ENCODE measurements around the gene IFT122. TPM values are rescaled to one million over a fixed set of nuclear protein-coding genes. Genes with fewer than 3 reads are reported as not detected.

The IFT122 gene
- total RNA-seq, 1 experiment from 2014 or later: 35.5 TPM

DNA sequence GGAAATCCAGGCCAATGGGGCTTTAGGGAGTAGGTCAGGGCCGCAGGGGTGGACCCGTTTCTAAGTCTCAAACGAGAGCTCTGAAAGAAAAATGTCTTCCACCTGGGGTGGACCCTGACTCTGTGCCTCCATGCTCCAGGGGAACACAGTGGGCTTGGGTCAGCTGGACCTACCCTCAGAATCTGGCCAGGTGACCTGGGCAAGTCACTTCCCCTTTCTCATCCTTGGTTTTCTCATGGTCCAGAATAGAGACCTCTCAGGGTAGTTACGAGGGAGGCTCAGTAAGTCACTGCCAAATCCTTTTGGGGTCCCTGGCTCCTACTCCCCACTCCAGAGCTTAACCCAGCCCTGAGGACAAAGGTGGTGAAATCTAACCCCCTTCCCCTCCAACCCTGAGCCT lies 37.4 kb upstream of the IFT122 start:
- Mint-ChIP-seq H3K36me3 (ENCODE audit: insufficient read depth, unreplicated experiment) (peaks cover 19% of the 10 kb centered on the region), H3K27ac (ENCODE audit: unreplicated experiment) (no peak overlapping the region), H3K4me3 (ENCODE audit: low read depth, unreplicated experiment) (no peak overlapping the region), H3K27me3 (ENCODE audit: unreplicated experiment) (no peaks in the 10 kb centered on the region), H3K4me1 (ENCODE audit: low read depth, unreplicated experiment) (peaks cover 12% of the 10 kb centered on the region), H3K9me3 (ENCODE audit: low read depth, unreplicated experiment) (no peaks in the 10 kb centered on the region)
- intact Hi-C loops (cut with micrococcal nuclease; ENCODE audit: unreplicated experiment): no loop called here
- DNase-seq: no peak
- CTCF ChIA-PET: no interaction called here
- TF ChIP-seq, protein P1, sequence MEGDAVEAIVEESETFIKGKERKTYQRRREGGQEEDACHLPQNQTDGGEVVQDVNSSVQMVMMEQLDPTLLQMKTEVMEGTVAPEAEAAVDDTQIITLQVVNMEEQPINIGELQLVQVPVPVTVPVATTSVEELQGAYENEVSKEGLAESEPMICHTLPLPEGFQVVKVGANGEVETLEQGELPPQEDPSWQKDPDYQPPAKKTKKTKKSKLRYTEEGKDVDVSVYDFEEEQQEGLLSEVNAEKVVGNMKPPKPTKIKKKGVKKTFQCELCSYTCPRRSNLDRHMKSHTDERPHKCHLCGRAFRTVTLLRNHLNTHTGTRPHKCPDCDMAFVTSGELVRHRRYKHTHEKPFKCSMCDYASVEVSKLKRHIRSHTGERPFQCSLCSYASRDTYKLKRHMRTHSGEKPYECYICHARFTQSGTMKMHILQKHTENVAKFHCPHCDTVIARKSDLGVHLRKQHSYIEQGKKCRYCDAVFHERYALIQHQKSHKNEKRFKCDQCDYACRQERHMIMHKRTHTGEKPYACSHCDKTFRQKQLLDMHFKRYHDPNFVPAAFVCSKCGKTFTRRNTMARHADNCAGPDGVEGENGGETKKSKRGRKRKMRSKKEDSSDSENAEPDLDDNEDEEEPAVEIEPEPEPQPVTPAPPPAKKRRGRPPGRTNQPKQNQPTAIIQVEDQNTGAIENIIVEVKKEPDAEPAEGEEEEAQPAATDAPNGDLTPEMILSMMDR (IDR thresholded peaks at IDR 0.05; ENCODE audit: unreplicated experiment): no peak
- no TSS peak for BruUV-seq (replicated peaks)

DNA sequence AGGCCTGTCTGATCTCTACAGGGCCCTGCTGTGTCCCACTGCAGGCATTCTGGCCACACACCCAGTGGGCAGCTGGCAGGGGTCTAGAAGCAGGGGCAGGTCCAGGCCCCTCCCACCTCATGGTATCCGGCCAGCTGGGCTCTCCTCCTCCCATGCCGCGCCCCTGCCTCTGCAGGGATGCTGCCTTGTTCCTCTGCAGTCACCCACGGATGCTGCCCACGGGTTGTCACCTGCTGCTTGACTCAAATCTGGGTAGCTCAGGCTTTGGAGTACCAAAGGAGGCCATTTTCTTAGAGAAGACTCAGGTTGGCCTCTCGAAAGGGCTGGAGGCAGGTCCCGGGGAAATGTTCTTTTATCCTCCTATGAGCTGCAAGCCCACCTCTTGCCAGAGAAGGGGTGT lies 36.6 kb upstream of the IFT122 start:
- H3K4me1 Mint-ChIP-seq (ENCODE audit: low read depth, unreplicated experiment): peaks cover 4% of the 10 kb centered on the region
- DNase-seq: no peak
- TF ChIP-seq, protein P1 (IDR thresholded peaks at IDR 0.05; ENCODE audit: unreplicated experiment): no peak
- H3K27ac Mint-ChIP-seq (ENCODE audit: unreplicated experiment): no peak overlapping the region
- no peaks in the 10 kb centered on the region for H3K27me3 Mint-ChIP-seq (ENCODE audit: unreplicated experiment)
- CTCF ChIA-PET: interaction anchor here (1.0 kb wide), 1 partner anchor 20 kb away, joined by 3 read pairs; no protein-coding TSS in a partner anchor
- intact Hi-C loops (cut with micrococcal nuclease; ENCODE audit: unreplicated experiment): no loop called here
- no peak overlapping the region for H3K4me3 Mint-ChIP-seq (ENCODE audit: low read depth, unreplicated experiment)
- no peaks in the 10 kb centered on the region for H3K9me3 Mint-ChIP-seq (ENCODE audit: low read depth, unreplicated experiment)
- H3K36me3 Mint-ChIP-seq (ENCODE audit: insufficient read depth, unreplicated experiment): peaks cover 14% of the 10 kb centered on the region
- BruUV-seq (replicated peaks): no TSS peak

DNA sequence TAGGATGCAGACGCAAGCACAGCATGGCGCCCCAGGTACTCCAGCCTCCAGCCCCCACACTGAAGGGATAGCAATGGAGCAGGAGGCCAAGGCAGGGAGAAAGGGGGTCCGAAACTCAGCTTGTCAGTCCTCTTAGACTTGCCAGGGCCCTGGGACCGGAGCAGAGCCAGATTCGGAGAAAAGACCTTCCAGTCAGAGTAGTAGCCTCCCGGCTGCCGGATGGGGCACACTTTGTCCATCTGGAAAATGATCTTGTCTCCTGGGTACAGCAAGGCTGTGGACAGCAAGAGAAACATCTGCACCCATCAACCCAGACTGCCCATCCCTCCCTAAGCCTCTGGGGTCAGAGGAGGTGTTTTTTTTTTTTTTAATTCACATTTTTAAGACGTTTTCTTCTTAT lies 35.9 kb upstream of the IFT122 start:
- CTCF ChIA-PET: interaction anchor here (1.0 kb wide), 1 partner anchor 21 kb away, joined by 3 read pairs; no protein-coding TSS in a partner anchor
- Mint-ChIP-seq H3K4me1 (ENCODE audit: low read depth, unreplicated experiment) (no peaks in the 10 kb centered on the region), H3K36me3 (ENCODE audit: insufficient read depth, unreplicated experiment) (peaks cover 8% of the 10 kb centered on the region), H3K27me3 (ENCODE audit: unreplicated experiment) (no peaks in the 10 kb centered on the region), H3K9me3 (ENCODE audit: low read depth, unreplicated experiment) (no peaks in the 10 kb centered on the region), H3K4me3 (ENCODE audit: low read depth, unreplicated experiment) (no peak overlapping the region), H3K27ac (ENCODE audit: unreplicated experiment) (no peak overlapping the region)
- intact Hi-C loops (cut with micrococcal nuclease; ENCODE audit: unreplicated experiment): no loop called here
- no TSS peak for BruUV-seq (replicated peaks)
- DNase-seq: no peak
- TF ChIP-seq, protein P1 (IDR thresholded peaks at IDR 0.05; ENCODE audit: unreplicated experiment): no peak

DNA sequence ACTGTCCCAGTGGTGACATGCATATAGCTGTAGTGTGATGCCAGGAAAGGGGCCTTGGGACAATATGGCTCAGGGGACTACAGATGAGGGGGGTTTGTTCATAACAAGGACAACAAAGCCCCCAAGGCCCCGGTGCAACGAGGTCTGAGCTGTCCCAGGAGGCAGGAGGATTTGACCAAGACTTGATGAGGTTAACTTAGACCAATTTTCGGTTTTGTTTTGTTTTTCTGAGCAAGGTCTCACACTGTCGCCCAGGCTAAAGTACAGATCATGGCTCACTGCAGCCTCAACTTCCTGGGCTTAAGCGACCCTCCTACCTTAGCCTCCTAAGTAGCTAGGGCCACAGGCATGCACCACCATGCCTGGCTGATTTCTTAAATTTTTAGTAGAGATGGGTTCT lies 35.4 kb upstream of the IFT122 start:
- Mint-ChIP-seq H3K27me3 (ENCODE audit: unreplicated experiment) (no peaks in the 10 kb centered on the region), H3K9me3 (ENCODE audit: low read depth, unreplicated experiment) (no peaks in the 10 kb centered on the region), H3K36me3 (ENCODE audit: insufficient read depth, unreplicated experiment) (peaks cover 3% of the 10 kb centered on the region), H3K27ac (ENCODE audit: unreplicated experiment) (no peak overlapping the region), H3K4me3 (ENCODE audit: low read depth, unreplicated experiment) (no peak overlapping the region), H3K4me1 (ENCODE audit: low read depth, unreplicated experiment) (no peaks in the 10 kb centered on the region)
- no TSS peak for BruUV-seq (replicated peaks)
- TF ChIP-seq, protein P1 (IDR thresholded peaks at IDR 0.05; ENCODE audit: unreplicated experiment): no peak
- CTCF ChIA-PET: interaction anchor here (0.7 to 1.6 kb wide), 2 partner anchors 24 to 222 kb away, joined by 5 to 7 read pairs; partner anchors contain the start of gene EFCAB12
- intact Hi-C loops (cut with micrococcal nuclease; ENCODE audit: unreplicated experiment): no loop called here
- DNase-seq: no peak

All from Calu3 (cell line).